Cortex of kidney (tissue), 1 donor: ENCODE measurements around the gene GPC5.
"Not testable (repeated sequence)": the region's sequence is repeated elsewhere in the genome, so short reads cannot be mapped to it uniquely, and the experiment has no call there.

Experiments
- DNase-seq: peaks from one replicate; lab custom pipeline; 2025; lab: John Stamatoyannopoulos, UW

GPC5 gene

GRCh38 chr13:92752705-92753104 lies 1354.3 kb downstream of the GPC5 start:
- not testable (repeated sequence) for DNase-seq

DNA sequence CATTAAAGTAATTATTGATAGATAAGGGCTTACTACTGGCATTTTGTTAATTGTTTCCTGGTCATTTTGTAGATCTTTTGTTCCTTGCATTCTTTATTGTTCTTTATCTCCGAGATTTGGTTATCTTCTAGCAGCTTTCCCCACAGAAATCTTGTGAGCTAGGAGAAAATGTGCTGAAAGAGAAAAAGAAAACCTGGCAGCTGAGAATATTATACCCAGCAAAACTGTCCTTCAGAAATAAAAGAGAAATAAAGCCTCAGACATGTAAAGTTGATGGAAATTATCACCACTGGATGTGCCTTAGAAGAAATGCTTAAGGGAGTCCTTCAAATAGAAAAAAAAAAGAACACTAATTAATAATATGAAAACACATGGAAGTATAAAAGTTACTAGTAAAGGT lies 1363.3 kb downstream of the GPC5 start:
- no peak for DNase-seq

GRCh38 chr13:92767468-92767867 lies 1369.0 kb downstream of the GPC5 start:
- DNase-seq = no peak

DNA sequence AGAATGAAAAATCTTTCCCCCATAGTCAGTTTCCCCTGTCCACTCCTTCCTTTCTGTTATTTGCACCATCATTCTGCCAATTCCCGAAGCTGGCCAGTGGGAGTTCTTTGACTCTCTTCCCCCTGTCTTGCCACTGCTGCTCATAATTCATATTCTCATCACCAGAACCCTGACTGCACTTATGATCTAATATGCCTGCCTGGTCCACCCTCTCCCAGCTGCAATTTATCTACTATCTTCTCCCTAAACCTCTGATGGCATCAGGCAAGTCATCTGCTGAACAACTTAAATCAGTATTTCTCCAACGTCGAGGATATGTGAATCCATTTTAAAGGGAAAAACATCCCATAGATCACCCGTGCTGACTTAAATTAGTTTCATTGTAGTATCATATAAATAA lies 1370.2 kb downstream of the GPC5 start:
- DNase-seq = no peak

DNA sequence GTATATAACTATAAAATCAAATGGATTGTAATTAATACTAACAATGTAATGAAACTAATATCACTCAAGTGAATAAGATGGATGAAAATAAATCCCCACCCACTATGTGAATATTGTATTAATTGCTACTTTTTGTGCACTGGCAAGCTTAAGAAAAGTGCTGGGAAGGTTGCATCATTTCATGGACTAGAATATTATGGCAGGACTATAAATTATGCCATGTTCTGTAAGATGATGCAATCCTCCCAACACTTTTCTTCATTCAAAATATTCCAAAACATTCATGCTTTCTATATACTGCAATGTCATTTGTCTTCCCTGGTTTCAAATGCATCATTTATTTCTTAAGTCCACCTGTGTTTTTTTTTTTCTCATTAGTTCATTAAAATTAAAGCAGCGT lies 1370.6 kb downstream of the GPC5 start:
- no peak for DNase-seq

DNA sequence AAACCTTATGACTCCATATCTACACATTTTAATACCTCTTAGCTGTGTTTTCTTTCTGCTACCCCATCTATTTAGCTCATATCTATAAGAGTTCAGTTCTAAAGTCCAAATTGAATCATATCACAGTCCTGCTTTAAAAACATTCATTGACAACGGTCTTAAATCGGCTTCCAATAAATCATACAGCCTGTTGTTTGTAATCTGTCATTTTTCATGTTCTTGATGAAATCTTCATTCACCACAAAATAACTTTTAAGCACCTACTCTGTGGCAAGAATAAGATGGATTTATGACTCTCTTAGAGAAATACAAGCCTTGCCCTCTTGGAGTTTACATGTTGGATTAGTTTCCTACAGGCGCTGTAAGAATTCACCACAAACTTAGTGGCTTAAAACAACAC lies 1377.2 kb downstream of the GPC5 start:
- DNase-seq = no peak

- no peak for DNase-seq
Measured at GRCh38 chr13:92781965-92782690, 1383.7 kb downstream of the GPC5 start.

- DNase-seq = no peak
Measured at GRCh38 chr13:92802776-92803175, 1404.4 kb downstream of the GPC5 start.

DNA sequence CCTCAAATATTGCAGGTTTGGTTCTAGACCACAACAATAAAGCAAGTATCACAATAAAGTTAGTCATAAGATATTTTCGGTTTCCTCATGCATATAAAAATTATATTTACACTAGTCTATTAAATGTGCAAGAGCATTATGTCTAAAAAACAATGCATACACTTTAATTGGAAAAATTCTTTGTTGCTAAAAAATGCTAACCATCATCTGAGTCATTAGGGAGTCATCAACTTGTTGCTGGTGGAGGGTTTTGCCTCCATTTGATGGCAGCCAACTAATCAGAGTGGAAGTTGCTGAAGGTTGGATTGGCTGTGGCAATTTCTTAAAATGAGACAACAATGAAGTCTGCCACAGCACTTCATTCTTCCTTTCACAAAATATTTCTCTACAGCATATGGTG lies 1405.9 kb downstream of the GPC5 start:
- no peak for DNase-seq

DNA sequence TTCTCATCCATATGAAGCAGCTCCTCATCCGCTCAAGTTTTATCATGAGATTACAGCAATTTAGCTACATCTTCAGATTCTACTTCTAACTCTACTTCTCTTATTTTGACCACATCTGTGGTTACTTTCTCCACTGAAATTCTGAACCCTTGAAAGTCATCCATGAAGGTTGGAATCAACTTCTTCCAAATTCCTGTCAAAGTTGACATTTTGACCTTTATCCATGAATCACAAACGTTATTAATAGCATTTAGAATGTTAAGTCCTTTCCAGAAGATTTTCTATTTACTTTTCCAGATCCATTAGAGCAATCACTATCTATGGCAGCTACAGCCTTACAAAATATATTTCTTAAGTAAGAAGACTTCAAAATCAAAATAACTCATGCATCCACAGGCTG lies 1406.5 kb downstream of the GPC5 start:
- DNase-seq = no peak

GRCh38 chr13:92805766-92806165 lies 1407.3 kb downstream of the GPC5 start:
- DNase-seq = no peak

DNA sequence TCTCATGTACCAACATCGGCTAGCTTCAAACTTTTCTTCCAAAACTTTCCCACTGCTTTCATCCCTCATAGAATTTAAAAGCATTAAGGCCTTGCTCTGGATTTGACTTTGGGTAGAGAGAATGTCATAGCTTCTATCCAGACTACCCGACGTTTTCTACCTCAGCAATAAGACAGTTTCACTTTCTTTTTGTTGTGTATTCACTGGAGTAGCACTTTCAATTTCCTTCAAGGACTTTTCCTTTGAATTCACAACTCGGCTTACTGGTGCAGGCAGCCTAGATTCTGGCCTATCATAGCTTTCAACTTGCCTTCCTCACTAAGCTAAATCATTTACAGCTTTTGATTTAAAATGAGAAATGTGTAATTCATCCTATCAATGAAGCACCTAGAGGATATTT lies 1407.8 kb downstream of the GPC5 start:
- no peak for DNase-seq

- DNase-seq = no peak
Measured at GRCh38 chr13:92807353-92807752, 1408.9 kb downstream of the GPC5 start.

GRCh38 chr13:92807966-92808365 lies 1409.5 kb downstream of the GPC5 start:
- no peak for DNase-seq

GRCh38 chr13:92821324-92821723 lies 1422.9 kb downstream of the GPC5 start:
- no peak for DNase-seq

DNA sequence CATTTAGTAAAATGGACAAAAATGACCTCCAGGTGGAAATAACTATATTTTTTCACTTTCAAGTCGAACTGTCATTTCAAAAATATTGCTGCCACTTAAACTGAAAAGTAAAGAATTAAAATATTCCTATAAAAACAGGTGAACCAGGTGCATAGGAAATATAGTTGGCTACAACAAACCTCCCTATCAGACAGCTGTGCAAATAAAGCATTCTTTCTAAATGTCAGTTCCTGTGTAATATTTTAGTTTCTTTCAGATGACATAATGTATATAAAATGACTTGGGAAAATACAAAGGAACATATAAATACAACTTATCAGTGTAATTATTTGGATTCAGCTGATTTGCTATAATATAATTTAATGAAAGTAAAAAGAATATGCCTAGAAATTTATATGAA lies 1424.6 kb downstream of the GPC5 start:
- DNase-seq = no peak

DNA sequence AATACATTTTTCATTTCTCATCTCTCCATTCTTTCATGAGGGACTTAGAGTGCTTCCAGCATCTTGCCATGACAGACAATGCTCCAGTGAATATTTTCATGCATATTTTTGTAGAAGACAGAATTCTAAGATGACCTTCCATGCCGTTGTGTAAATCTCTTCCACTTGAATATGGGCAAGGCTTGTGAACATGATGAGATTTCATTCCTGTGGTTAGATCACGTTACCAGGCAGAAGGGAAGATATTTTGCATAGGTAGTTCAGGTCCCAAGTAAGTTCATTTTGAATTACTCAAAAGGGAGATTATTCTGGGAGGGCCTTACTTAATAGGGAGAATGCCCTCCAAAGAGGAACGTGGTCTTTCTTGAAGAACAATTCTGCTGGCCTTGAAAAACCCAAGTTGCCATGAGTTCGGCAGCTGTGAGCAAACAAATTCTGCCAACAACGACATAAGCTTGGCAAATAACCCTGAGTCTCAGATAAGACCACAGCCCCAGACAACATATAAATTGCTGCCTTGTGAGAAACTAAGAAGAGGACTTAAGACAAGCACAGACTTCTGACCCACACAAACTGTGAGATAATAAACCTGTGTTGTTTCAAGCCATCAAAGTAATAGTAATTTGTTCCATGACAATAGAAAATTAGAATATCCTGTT lies 1427.6 kb downstream of the GPC5 start:
- DNase-seq = no peak

DNA sequence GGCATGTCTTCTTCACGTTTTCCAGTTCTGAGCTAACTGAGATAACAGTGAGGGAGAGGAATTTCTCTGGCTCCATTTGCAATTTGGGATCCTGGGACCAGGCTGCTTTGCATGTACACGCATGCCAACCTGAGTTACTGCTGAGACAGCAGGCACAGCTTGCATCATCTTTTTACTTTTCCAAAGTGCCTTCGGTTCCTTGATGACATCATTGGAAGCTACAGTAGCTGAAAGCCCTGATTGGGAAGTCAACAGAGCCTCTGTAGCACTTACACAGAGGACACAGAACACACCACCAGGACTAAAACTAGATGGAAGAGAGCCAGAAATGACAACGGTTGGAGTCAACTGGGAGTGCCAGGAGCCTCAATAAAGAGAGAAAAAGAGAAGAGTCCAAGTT lies 1429.1 kb downstream of the GPC5 start:
- no peak for DNase-seq

DNA sequence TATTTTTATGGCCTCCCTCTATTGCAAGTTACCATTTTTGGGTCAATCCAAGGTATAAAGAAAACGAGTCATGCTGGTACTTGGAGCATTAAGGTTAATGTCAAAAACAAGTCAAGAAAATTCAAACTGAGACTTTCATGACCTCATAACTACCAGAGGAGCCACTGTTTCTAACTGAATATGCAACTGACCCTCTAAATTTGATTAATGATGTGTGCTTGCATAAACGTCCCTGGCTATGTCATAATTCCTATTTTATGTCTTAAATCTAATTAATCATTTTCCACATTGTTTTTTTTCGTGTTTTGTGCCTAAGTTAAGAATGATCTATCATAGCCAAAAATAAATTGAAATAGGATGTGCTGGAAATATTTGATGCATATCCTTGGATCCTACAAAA lies 1431.5 kb downstream of the GPC5 start:
- DNase-seq = no peak

GRCh38 chr13:92830821-92831220 lies 1432.4 kb downstream of the GPC5 start:
- DNase-seq = no peak

DNA sequence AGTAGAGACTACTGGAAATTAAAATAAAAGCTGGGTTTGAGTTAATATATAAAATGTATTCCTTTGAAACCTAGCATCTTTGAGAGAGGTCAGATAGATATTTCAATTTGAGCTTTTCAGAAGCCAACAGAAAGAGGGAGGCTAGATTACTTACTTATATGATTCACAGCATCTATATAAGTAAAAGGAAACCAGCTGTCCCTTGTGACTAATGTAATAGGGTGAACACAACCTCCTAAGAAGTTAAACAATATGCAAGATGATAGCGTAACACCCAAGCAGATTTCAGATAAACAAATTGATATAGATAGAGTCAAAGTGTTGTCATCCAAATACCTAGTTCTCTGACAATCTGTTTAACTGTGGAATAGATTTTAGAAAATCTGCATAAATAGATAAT lies 1434.7 kb downstream of the GPC5 start:
- no peak for DNase-seq

DNA sequence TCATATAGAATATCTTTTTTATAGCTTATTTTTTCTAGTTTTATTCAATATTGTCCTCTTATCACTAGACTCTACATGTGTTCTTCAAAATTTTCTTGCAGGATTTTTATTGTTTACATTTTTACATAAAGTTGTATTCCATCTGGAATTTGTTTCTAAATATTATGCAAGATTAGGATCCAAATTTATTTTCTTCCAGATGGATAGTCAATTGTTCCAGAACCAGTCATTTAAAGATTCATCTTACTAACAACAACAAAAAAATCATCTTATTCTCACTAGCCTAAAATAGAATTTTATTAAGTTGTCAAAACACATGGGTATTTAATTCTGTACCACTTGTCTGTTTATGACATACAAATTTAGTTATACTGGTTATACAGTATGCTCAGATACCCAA lies 1437.8 kb downstream of the GPC5 start:
- DNase-seq = no peak

DNA sequence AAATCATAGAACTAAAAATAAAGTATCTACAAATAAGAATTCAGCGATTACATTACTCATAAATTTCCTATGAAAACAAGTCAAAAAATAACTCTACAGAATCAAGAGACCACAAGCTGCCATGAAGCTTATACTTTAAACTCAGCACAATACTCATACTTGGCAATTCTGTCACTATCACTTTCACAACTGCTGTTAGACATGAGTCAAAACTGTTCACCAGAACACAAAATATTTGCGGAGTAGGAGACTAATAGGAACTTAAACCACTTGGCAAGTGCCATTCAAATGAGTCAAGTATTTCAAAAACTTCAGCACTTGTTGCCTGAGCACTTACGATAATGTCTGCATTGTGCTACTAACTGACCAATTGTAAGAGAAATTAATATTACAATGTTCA lies 1440.4 kb downstream of the GPC5 start:
- no peak for DNase-seq

DNA sequence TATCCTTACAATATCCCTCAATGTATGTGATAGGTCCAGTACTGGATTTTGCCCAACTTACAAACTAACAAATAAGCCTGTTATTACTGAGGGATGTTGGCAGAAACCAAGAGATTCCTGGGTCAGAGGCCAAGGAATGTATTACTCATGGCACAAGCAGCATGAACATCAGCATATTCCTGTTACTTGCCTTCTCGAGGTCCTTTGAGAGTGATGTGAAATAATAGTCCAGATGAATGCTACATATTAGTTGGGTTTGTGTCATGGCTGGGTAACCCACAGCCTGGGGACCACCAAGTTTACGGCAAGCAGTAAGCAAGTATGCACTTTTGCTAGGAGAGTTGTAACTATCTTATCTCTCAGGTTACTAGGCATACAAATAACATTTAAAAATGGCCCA lies 1443.7 kb downstream of the GPC5 start:
- no peak for DNase-seq
